Liver (tissue), 9 donors: ENCODE measurements around the gene SLC22A5. TPM values are rescaled to one million over a fixed set of nuclear protein-coding genes. Genes with fewer than 3 reads are reported as not detected.

ENCODE experiments used
- DNase-seq: peaks from one replicate; pipeline ENCODE4 v3.0.0-alpha.2; 2017; ENCODE audit warnings: low spot score
- H3K27ac ChIP-seq, 2 donors: one replicate each; pipeline ENCODE4 v1.7.0; 2013; ENCODE audit warnings: inconsistent platforms in 2 of 2, low read length in 2 of 2, control low read depth in 1 of 2, low read depth in 1 of 2, mild to moderate bottlenecking in 1 of 2
- H3K27me3 ChIP-seq, 4 donors: one replicate each; pipeline versions ENCODE4 v1.6.1 to v1.7.0; 2013; ENCODE audit warnings: low read length in 3 of 4, inconsistent platforms in 1 of 4, mild to moderate bottlenecking in 1 of 4, moderate library complexity in 1 of 4; ENCODE audit not compliant: control insufficient read depth in 4 of 4, insufficient read depth in 4 of 4
- H3K36me3 ChIP-seq, 4 donors: one replicate each; pipeline versions ENCODE4 v1.6.1 to v1.7.0; 2013; ENCODE audit warnings: low read length in 3 of 4, mild to moderate bottlenecking in 3 of 4, low read depth in 1 of 4, moderate library complexity in 1 of 4; ENCODE audit not compliant: control insufficient read depth in 4 of 4, insufficient read depth in 3 of 4
- H3K4me1 ChIP-seq, 4 donors: one replicate each; pipeline versions ENCODE4 v1.6.1 to v1.7.0; 2013; ENCODE audit warnings: low read length in 3 of 4, mild to moderate bottlenecking in 3 of 4, moderate library complexity in 1 of 4; ENCODE audit not compliant: control insufficient read depth in 4 of 4, insufficient read depth in 4 of 4
- H3K4me3 ChIP-seq, 3 donors: one replicate each; pipeline versions ENCODE4 v1.6.1 to v1.7.0; 2013; ENCODE audit warnings: low read length in 3 of 3, control low read depth in 1 of 3, low read depth in 1 of 3, mild to moderate bottlenecking in 1 of 3
- H3K9ac ChIP-seq, 2 donors: one replicate each; pipeline ENCODE4 v1.7.0; 2013; ENCODE audit warnings: low read length in 2 of 2, mild to moderate bottlenecking in 2 of 2, moderate library complexity in 2 of 2, control low read depth in 1 of 2, low read depth in 1 of 2
- H3K9me3 ChIP-seq, 4 donors: one replicate each; pipeline versions ENCODE4 v1.6.1 to v1.7.0; 2013; ENCODE audit warnings: low read length in 3 of 4; ENCODE audit not compliant: control insufficient read depth in 4 of 4
- ATF3 ChIP-seq: IDR thresholded peaks from 2 replicates; pipeline ENCODE4 v1.6.1; 2016; ENCODE audit warnings: antibody characterized with exemption
- CTCF ChIP-seq: fragments of 150-350 bp; IDR thresholded peaks from 2 replicates; pipeline ENCODE4 v1.5.1; 2017; ENCODE audit warnings: improper control_type of control experiment, low read depth, low read length; ENCODE audit not compliant: missing input control
- FOXA2 ChIP-seq: IDR thresholded peaks from 2 replicates; pipeline ENCODE4 v1.6.1; 2016; ENCODE audit warnings: antibody characterized with exemption
- HNF4A ChIP-seq, 2 donors: conservative IDR thresholded peaks; 2 replicates each; pipeline ENCODE4 v1.6.1; 2016; ENCODE audit warnings: antibody characterized with exemption in 2 of 2, mild to moderate bottlenecking in 2 of 2
- JUND ChIP-seq, 2 donors: IDR thresholded peaks; 2 replicates each; pipeline ENCODE4 v1.6.1; 2016; ENCODE audit warnings: antibody characterized with exemption in 2 of 2
- NR2F2 ChIP-seq: IDR thresholded peaks from 2 replicates; pipeline ENCODE4 v1.6.1; 2016; ENCODE audit warnings: antibody characterized with exemption
- RAD21 ChIP-seq, 2 donors: IDR thresholded peaks; 2 replicates each; pipeline ENCODE4 v1.6.1; 2016; ENCODE audit warnings: antibody characterized with exemption in 2 of 2, mild to moderate bottlenecking in 2 of 2
- RXRA ChIP-seq, 2 donors: IDR thresholded peaks; 2 replicates each; pipeline ENCODE4 v1.6.1; 2017 to 2018; ENCODE audit warnings: antibody characterized with exemption in 2 of 2, mild to moderate bottlenecking in 1 of 2
- SP1 ChIP-seq: IDR thresholded peaks from 2 replicates; pipeline ENCODE4 v1.6.1; 2018; ENCODE audit warnings: antibody characterized with exemption, mild to moderate bottlenecking
- TAF1 ChIP-seq: conservative IDR thresholded peaks from 2 replicates; pipeline ENCODE4 v1.6.1; 2016; ENCODE audit warnings: antibody characterized with exemption, mild to moderate bottlenecking
- YY1 ChIP-seq: IDR thresholded peaks from 2 replicates; pipeline ENCODE4 v1.6.1; 2016; ENCODE audit warnings: antibody characterized with exemption, mild to moderate bottlenecking
- WGBS: extraction: QIAGEN DNeasy Blood & Tissue Kit; methylation state at CpG from one replicate; pipeline ENCODE4 v1.1.7; 2013; 5-methylcytosine and 5-hydroxymethylcytosine counted together
- polyA plus RNA-seq, 2 donors: library from polyadenylated mRNA; stranded (reverse) in 1 of 2; unstranded in 1 of 2; fragments of 200-250 nt in 1 of 2; fragments of >200 nt in 1 of 2; fragmentation: Nextera tagmentation in 1 of 2; extraction: Ambion mirVana in 1 of 2; gene quantifications; one replicate each; pipeline versions ENCODE4 v1.2.1 to v1.2.3, GENCODE V29; 2013 to 2015
- total RNA-seq, 2 donors: library from RNA; depleted of rRNA; stranded (reverse); fragments of >200 nt; gene quantifications; one replicate each; pipeline ENCODE4 v1.2.3, GENCODE V29; 2014
- TF ChIP-seq, protein P1 (sequence below): IDR thresholded peaks from 2 replicates; pipeline ENCODE4 v1.6.1; 2016; ENCODE audit warnings: antibody characterized with exemption, mild to moderate bottlenecking
- TF ChIP-seq, protein P2 (sequence below): IDR thresholded peaks from 2 replicates; pipeline ENCODE4 v1.6.1; 2016; ENCODE audit warnings: antibody characterized with exemption
- donor health status: healthy.
- donor health status: healthy.
- donor health status: healthy.
- donor health status: healthy.
- donor health status: healthy.

SLC22A5 gene
- total and polyA plus RNA-seq, 4 donors = 3.4 to 12.7 (median 8.5) TPM

DNA sequence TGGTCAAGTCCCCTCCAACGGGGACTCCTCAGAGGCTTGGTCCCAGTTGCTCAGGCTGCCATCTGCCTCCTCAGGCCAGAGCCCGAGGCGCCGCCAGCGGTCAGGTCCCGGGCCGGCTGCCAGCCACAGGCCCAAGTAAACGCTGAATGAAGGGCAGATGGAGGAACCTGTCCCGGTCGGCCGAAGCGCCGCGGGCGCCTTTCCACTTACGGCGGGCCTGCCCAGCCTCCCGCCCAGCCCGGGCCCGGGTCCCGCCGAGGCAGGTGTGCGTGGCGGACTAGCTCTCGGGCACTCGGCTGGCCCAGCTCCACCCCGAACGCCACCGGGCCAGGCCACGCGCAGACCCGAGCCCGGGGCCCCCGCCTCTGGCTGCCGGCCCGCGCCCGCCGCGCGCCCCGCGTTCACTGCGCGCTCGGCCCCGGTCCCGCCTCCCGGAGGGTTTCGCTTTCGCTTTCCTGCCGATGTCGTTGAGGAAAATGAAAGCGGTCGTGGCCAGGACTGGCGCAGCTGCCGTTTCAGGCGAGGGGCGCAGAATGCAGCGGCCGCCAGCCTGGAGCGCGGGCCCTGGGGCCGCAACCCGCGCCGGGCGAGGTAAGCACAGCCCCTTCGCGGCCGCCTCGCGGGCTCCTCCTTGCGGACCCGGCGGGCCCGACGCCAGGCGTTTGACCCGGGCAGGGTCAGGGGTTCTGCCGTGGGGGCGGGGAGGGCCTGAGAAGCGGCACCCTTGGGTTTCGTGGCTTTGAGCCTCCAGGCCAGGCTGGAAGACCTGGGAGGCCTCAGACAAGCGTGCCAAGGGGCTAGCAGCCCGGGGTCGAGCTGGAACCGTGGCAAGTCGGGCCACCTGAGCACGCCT lies 41.2 kb downstream of the SLC22A5 start:
- Histone ChIP-seq H3K9ac (peak overlapping the region; percentile 92 to 100), H3K4me3 (peak overlapping the region; percentile 85 to 91 (median 91)), H3K36me3 (no peaks in the 10 kb centered on the region), H3K27ac (peak overlapping the region; percentile 98 to 99), H3K4me1 (peaks cover 11 to 63% (median 47%) of the 10 kb centered on the region in 4 donors), H3K27me3 (no peaks in the 10 kb centered on the region), H3K9me3 (no peaks in the 10 kb centered on the region)
- WGBS = under 1% methylated on average over 90 of the region's 90 CpGs
- peak; percentile 86 for DNase-seq
- TF ChIP-seq NR2F2 = peak; percentile 47
- TF ChIP-seq HNF4A (conservative IDR thresholded peaks at IDR 0.05) = peak in 1 of 2 donors; percentile 13
- TF ChIP-seq RXRA (IDR thresholded peaks at IDR 0.05) = peak; percentile 16 to 50
- TF ChIP-seq, protein P1, sequence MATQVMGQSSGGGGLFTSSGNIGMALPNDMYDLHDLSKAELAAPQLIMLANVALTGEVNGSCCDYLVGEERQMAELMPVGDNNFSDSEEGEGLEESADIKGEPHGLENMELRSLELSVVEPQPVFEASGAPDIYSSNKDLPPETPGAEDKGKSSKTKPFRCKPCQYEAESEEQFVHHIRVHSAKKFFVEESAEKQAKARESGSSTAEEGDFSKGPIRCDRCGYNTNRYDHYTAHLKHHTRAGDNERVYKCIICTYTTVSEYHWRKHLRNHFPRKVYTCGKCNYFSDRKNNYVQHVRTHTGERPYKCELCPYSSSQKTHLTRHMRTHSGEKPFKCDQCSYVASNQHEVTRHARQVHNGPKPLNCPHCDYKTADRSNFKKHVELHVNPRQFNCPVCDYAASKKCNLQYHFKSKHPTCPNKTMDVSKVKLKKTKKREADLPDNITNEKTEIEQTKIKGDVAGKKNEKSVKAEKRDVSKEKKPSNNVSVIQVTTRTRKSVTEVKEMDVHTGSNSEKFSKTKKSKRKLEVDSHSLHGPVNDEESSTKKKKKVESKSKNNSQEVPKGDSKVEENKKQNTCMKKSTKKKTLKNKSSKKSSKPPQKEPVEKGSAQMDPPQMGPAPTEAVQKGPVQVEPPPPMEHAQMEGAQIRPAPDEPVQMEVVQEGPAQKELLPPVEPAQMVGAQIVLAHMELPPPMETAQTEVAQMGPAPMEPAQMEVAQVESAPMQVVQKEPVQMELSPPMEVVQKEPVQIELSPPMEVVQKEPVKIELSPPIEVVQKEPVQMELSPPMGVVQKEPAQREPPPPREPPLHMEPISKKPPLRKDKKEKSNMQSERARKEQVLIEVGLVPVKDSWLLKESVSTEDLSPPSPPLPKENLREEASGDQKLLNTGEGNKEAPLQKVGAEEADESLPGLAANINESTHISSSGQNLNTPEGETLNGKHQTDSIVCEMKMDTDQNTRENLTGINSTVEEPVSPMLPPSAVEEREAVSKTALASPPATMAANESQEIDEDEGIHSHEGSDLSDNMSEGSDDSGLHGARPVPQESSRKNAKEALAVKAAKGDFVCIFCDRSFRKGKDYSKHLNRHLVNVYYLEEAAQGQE = no peak
- TF ChIP-seq SP1 = peak; percentile 10
- TF ChIP-seq YY1 = peak; percentile 59
- TF ChIP-seq, protein P2, sequence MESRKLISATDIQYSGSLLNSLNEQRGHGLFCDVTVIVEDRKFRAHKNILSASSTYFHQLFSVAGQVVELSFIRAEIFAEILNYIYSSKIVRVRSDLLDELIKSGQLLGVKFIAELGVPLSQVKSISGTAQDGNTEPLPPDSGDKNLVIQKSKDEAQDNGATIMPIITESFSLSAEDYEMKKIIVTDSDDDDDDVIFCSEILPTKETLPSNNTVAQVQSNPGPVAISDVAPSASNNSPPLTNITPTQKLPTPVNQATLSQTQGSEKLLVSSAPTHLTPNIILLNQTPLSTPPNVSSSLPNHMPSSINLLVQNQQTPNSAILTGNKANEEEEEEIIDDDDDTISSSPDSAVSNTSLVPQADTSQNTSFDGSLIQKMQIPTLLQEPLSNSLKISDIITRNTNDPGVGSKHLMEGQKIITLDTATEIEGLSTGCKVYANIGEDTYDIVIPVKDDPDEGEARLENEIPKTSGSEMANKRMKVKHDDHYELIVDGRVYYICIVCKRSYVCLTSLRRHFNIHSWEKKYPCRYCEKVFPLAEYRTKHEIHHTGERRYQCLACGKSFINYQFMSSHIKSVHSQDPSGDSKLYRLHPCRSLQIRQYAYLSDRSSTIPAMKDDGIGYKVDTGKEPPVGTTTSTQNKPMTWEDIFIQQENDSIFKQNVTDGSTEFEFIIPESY = no peak
- TF ChIP-seq RAD21 (IDR thresholded peaks at IDR 0.05) = peak in 1 of 2 donors; percentile 32
- TF ChIP-seq CTCF = peak; percentile 39
- TF ChIP-seq JUND (IDR thresholded peaks at IDR 0.05) = no peak

GRCh38 chr5:132411304-132412013 lies 41.9 kb downstream of the SLC22A5 start:
- Histone ChIP-seq H3K27me3 (no peaks in the 10 kb centered on the region), H3K4me3 (peak overlapping the region; percentile 85 to 91 (median 91)), H3K9ac (peak overlapping the region; percentile 92 to 100), H3K9me3 (no peaks in the 10 kb centered on the region), H3K27ac (peak overlapping the region; percentile 98 to 99), H3K4me1 (peaks cover 12 to 69% (median 54%) of the 10 kb centered on the region in 4 donors), H3K36me3 (no peaks in the 10 kb centered on the region)
- WGBS = 13% methylated on average over 9 of the region's 9 CpGs
- DNase-seq = peak; percentile 35
- TF ChIP-seq, protein P1 = no peak
- TF ChIP-seq ATF3 = no peak
- no peak for TF ChIP-seq TAF1
- TF ChIP-seq RXRA (IDR thresholded peaks at IDR 0.05) = no peak
- TF ChIP-seq FOXA2 = no peak
- no peak for TF ChIP-seq CTCF
